Lung microvascular endothelial cell (primary cell): ENCODE measurements around the gene NEDD9. TPM values are rescaled to one million over a fixed set of nuclear protein-coding genes. Genes with fewer than 3 reads are reported as not detected.

Experiments
- DNase-seq, 2 donors: peaks; one replicate each; pipeline versions ENCODE4 v3.0.0 to v3.0.0-alpha.2; 2010; ENCODE audit warnings: low read depth in 2 of 2
- total RNA-seq: library from RNA; depleted of rRNA; stranded (reverse); fragments of >200 nt; gene quantifications from 2 replicates; pipeline ENCODE4 v1.2.1, GENCODE V29; 2014

Gene NEDD9
- total RNA-seq, 1 donor from 2014 or later = 177 TPM

DNA sequence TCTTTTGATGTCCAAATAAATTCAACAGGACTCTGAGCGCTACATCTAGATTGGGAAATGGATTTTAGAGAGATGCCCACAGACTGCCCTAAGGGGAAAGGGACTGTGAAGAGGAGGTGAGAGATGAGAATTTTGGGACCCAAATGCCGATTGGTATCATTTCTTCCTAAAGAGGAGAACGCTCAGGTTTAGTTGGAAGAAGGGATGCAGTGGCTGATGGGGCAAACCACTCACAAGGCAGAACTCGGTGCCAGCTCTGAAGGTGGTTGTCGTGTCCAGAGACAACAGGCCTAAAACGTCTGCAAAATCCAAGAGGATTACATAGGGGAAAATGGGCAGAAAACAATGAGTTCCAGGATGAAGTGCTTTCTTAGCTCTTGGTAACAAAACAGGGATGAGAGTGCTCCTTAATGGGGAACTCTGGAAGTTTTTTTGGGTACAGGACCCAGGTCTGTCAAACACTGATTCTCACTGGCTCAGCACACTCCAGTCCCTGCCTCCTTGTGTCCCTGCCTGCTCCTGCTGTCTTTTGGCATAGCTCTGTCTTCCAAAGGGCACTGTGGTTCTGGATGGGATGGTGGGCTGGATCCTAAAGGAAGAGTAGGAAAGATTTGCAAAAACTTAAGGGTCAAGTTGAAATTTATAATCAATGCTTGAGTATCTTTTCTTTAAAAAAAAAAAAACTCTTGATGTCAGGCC lies 29.0 kb downstream of the NEDD9 start:
- peak in 1 of 2 donors; percentile 11 for DNase-seq

DNA sequence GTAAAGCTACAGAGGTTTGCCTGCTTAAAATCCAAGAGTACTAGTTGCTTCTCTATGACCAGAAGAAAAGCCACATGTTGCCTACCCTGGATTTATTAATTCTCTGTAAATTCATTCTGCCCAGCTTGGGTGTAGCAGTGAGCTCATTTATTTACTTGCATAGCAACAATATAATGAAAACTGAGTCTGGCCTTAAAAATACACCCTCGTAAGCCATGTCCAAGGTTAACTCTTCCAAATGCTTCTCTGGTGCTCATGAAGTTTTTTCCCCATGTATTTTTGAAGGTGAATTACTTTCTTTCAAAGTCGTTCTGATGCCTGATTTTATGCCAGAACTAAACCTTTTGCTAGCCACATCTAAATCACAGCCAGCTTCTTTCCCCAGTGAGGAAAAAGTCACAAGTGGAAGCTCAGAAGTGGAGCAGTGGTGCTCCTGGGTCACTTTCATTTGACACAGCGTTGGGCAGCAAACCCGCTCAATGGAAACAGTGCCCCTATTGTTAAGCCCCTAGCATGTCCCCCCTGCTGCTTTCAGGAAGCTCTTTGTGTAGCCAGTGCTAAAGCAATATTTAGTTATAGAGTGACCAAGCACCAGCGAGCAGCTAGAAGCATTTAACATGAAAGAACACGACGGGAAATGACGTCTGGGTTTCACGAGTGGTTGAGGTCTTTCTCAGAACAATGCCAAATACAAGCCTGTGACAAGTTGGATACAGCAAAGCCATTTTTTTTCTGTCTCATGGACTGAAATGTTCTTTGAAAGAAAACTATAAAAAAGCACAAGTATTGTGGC lies 29.8 kb downstream of the NEDD9 start:
- peak; percentile 49 to 95 for DNase-seq

DNA sequence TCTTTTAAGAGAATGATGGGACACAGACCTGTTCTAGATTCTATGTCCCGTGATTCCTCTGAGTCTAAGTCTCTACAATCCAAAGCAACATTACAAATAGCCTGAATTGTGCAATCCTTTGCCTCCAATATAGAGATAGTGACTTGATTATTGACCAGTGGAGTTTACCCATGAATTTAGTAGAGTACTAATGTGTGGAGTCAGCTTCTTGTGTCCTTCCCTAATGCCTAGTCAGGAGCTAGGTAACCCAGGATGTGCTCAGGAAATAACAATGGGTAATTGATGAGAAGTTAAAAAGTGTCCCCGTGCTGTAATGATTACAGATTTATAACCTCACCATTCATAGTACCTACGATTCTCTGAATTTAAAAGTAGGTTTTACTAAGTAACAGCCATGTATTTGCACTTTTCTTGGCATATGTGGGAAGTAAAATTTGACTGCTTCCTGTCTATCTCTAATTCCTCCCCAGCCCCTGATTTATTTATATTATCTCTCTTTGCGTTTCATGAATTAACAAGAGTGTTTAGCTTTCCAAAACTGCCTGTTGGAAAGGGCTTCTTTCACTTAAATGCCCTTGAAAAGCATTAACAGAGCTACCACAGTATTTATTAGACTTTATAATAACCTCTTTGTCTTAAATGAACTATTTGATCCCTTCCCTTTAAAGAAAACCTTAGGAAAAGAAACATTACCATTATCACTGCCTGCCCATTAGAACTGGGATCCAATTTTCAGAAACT lies 30.5 kb downstream of the NEDD9 start:
- peak in 1 of 2 donors; percentile 21 for DNase-seq

DNA sequence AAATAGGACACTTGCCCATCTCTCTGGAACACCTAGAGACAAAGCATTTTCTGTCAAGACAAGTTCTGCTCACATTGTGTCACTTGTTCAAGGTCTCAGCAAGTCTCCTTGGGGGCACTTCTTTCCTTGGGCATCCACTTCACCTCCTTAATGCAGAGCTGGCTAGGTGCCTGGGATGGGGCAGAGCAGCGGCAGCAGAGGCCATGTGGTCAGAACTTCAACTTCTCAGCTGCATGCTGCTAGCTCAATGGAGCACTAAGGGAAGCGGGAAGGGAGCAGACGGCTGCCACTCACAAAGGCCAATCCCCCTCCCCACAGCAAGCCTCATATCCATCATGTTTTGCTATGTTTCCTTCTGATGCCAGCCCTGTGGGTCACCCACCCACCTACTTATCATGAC lies 31.5 kb downstream of the NEDD9 start:
- peak in 1 of 2 donors; percentile 21 for DNase-seq

DNA sequence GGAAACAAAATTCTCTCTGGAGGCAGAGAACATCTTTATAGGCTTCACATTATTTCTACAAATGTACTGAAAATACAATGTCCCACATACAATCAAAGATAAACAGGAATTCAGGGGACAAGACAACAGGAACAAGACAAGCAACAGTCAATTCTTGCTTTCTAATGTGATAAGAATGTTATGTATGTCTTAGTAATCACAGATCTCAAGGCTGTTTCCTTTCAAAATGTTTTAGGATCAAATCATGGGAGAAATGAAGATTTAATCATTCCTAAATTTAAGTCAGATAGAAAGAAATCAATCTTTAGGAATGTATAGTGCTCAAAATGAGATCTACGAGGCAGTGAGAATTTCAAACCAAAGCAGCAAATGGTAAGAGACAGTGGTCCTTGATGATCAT lies 32.1 kb downstream of the NEDD9 start:
- no peak for DNase-seq

DNA sequence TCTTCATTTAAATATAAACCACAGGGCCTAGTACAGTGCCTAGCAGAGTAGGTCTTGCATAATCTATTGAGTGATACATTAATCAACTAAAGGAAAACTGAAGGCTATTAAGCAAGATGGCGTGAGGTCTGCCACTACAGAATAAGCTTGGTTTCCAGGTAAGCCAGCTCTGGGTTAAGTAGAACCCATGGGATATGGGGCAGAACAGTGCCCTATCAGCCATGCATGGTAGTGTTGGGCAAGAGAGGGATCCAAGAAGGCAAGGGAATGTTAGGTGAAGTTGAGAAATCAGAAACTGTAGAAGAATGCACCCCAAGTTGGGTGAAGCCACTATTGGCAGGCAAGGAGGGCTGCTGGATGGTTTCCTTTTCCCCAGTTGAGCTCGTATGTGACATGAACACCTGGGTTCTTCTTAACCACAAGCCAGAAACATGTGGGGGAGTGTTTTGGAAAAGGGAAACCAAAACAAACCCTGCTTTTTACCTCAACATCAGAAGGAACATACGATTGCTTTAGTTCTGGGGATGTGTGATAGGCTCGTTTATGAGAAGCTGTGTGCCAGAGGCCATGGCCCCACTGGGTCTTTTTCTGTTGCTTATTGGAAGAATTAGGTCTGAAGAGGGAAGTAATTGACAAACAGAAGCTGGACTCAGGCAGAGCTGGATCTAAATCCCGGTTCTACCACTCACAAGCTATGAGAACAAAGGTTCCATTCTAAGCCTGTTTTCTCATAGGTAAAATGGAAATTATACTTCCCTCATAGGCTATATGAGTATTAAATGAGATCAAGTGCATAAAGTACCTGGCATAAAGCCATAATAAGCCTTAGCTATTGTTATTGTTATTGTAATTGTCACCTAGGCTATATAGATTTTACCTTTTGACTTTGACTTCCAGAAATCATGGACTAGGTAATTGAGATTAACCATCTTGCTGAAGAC lies 33.5 kb downstream of the NEDD9 start:
- peak in 1 of 2 donors; percentile 72 for DNase-seq

DNA sequence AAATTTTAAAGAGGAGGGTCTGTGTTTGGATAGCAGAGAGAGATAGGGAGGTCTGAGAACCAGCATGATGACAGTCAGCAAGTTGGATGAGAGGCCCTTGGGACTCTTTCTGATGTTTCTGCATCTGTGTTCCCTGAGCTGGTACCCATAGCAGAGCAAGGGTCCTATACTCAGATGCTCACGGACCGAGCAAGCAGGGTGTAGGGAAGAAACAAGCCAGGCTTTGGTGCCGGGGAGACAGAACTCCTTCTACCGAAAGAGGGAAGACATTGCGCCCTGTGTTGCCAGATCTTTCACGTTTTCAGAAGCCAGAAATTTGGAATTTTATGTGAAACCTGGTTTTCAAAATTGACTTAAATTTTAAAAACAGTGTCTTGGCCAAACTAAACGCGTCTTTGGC lies 34.6 kb downstream of the NEDD9 start:
- DNase-seq = no peak

DNA sequence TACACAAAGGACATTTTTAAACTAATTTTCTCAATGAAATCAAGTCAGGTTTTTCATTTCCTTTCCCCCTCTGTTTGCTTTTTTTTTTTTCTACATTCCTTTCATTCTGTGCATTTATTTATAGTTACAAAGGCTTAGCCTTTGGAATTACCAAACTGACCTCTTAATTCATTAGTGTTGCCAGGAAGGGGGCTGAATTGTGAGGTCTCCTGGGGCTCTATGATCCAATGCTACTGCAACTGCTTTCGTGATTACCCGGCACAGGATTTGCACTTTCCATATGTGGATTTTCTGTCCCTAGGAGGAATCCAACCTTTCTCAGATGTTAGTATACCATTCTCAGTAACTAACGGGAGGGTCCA lies 35.3 kb downstream of the NEDD9 start:
- DNase-seq = peak in 1 of 2 donors; percentile 77

DNA sequence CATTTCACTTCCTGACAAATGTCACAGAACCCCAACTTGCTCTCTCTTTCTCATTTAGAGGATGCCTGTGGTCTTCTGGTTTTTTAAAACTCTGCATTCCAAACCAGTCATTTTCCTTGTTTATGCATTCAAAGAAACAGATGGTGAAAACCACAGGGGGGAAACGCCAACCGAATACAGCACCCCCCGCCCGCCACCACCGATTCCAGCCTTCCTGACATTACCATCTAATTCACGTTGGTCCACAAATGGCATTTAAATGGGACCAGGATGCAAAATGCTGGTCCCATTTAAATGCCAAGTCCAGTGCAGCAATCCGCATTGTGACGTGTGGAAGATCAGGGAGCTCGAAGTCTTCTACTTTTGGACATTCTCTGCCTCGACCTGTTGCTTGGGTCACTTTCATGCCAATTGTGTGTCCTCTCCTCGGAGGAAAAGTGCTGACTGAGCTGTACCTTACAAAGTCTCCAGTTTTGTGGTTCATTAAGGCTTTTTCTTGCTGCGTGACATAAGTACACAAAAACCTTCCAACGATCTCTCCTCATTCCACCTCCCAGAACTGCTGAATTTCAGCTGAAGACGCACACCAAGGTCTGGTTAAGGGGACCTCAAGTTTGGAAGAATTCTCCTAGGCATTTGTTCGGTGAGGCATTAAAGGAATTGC lies 35.8 kb downstream of the NEDD9 start:
- peak; percentile 61 to 68 for DNase-seq

DNA sequence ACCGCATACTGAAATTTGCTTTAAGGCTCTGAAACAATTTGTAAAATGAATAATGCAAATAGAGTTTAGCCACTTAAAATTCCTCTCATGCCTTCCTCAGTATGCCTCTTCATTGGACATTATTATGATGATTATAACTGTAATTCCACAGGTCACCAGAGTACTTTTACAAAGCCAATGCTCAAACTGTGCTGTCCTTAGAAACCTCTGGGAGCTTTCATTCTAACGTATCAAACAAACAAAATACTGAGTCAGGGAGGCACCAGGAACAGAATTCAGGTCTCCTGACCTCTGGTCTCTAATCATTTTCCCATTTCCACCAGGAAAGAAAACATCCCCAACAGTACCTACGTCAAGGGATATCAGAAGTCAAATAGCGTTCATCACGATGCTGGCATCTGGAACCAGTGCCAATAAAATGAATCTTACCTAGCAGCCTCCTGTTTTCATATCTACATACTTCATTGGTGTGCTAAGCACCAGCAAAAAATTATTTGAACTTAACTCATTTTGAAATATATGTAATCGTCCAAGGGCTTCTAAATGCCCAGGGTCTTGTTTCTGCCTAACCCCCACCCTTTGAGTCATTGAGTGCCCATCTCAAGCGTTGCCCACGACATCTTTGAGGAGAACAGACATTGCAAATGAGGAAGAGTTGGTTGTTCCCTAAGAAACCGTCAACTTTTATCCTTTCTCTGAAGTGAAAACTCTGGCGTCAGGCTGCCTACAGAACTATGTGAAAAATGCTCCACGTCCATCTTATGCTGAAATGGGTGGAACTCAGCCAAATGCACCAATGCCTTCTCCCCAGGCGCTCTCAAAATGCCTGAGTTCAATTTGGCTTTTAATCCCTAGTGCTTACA lies 37.9 kb downstream of the NEDD9 start:
- peak; percentile 86 to 98 for DNase-seq

DNA sequence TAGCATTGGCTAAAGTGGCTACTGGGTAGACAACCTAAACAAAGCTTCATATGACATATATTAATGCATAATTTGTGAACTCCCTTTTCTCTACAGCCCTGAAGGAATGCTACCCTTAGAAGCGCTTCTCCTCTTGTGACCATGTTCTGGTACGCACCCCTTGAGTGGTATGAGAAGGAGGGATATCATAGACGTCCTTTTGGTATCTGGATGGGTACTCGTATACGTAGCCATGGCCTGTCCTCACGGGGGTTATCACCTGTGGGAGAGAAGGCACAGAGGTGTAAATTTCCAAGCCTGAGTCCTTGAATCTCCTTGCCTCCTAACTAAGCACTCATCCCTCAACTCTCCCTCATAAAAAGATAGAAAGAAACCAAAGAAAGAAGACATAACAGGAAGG lies 39.0 kb downstream of the NEDD9 start:
- no peak for DNase-seq

DNA sequence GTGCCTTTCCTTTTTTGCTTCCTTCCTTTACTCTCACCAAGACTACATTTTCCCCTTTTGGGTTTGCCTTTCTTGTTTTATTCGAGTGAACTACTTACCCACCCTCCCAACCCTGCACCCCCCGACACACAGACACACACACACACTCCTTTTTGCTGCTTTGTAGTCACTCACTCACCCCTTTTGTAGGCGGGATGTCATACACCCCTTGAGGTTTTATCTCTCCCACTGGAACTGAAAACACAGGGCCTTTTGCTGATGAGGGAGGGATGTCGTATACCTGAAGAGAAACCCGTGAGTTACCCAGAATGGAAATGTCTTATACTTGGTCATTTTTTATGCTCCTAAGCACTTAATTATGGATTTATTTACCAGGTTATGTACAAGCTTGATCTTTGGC lies 40.3 kb downstream of the NEDD9 start:
- DNase-seq = no peak

DNA sequence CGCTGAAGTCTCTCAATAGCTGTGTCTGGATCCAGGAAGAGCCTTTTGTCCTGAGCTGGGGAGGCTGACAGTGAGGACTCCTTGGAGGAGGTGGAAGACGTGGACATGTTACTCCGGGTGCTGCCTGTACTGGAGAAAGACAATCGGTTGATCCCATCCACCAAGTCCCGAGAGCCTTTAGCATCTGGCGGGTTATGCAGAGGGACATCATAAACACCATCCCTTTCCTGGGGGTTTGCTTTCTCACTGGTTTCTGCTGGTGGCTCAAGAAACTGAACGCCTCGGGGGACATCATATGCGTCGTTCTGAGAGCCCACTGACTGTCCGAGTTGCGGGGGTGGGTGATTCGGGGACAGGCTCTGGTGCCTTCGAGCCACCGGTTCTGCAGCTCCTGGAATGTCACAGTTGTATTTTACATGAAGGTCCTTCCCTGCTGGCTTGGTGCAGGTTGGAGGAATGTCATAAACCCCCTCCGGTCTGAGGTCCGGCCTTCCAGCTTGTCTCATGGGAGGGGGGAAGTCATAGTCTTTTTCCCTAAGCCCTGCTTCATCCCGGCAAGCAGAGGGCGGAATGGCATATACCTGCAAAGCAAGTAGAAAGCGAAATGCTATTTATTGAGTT lies 41.7 kb downstream of the NEDD9 start:
- DNase-seq = peak in 1 of 2 donors; percentile 18

DNA sequence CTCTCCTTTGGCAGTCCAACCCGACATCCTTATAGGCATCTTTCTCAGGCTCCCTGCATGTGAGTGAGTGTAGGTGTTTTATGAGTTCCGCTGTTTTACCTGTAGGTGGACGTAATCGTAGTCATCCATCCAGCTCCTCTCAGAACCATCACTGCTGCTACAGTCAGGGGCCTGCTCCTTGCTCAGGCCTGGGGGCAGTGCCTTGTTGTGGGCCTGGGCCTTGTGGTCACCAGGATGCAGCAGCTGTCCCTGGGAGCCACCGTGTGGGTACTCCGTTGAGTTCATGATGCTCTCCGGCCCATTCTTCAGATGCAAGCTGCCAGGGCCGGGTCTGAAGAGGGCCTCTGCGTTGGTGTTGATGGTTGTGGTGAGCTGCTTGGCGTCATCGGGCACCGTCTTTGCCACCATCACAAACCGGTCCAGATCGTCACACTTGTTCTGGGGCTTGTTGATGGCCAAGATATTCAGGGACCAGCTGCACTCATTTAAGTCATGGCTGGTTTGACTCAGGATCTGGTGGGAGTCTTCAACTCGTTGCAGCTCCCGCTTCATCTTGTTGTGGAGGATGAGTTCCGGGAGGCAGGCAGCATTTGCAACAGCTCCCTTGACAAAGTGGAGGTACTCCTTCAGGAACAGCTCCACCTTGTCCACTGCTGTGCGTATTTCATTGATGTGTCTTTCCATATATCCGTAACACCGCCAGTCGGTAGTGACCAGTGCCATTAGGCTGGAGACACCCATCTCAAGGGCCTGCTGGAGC lies 42.4 kb downstream of the NEDD9 start:
- DNase-seq = peak in 1 of 2 donors; percentile 17

DNA sequence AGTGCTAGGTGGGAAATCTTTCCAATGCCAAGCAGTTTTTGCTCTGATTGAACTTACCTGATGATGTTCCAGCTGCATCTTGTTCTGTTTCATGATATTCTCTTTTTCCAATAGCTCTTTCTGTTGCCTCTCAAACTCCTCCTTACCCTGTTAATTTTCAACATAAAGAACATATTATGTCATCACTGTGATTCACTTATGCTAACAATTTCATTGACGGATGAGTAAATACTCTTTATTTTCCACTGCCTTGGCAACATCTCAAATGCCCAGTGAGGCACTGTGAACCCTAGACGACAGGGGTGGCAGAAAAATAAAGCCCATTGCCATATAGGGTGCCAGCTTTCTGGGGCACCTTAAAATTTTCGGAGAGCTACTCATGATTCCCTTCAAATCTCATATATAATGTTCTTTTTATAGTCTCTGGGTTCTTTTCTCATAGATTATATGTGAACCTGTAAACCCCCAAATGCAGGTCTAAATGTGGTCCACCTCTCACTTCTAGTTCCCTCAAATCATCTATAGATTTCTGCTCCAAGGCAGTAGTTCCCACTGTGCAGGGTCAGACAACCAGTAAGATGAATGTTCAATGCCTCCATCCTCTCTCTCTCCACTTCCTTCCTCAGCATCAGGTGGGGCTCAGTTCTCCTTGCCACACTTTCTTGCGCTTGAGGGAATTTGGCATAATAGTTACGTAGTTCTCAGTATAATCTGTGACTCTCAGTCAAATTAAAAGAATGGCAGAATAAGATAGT lies 44.1 kb downstream of the NEDD9 start:
- DNase-seq = peak in 1 of 2 donors; percentile 29

DNA sequence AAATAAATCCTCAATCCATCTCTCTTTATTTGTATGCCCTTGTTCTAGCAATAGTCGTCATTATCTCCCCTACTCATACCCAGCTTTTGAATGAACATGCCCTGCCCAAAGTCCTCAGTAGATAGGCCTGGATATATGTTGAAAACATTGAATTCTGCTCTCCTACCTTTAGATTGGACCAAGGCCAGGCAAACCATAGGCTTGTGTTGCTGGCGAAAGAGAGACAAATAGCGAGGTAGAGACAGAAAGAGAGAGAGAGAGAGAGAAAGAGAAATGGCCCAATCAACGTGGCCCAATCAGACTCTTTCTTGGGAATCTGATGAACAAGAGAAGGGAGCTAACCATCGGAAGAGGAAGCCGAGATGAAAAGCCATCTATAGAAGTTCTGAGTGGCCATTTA lies 45.2 kb downstream of the NEDD9 start:
- no peak for DNase-seq

DNA sequence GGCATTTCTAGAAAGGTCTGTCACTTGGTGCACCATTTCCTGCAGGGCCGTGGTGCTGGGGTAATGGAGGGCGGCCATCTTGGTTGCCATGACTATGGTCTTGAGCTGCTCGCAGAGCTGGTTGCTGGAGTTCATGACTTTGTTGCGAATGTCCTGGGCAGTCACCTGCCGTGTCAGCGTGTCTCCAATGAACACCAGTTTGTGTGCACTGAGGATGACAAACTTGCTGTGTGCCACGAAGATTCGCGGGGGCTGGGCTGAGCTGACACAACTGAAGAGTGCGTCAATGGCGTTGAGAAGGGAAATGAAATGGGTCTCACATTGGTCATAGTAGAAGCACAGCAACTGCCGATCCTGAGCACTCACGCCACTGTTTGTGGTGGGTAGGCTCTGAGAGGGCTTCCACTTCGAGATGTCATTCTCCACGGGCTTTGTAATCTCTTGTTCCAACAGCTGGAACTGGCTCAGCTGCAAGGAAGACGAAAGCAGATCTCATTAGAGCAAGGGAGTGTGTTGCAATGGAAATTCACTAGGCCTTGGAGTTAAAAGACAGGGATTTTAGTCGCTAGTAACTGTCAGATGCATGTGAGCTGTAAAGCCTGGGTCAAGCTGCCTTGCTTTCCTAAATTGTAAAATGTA lies 47.1 kb downstream of the NEDD9 start:
- DNase-seq = peak in 1 of 2 donors; percentile 2
